Pulmonary artery endothelial cell (primary cell): ENCODE results near the gene PIEZO2. TPM values are rescaled to one million over a fixed set of nuclear protein-coding genes. Genes with fewer than 3 reads are reported as not detected.
"Not testable (repeated sequence)": the region's sequence is repeated elsewhere in the genome, so short reads cannot be mapped to it uniquely, and the experiment has no call there.

Experiments used
- DNase-seq: peaks from one replicate; pipeline ENCODE4 v3.0.0-alpha.2; 2011; ENCODE audit warnings: low read depth, low spot score
- total RNA-seq: library from RNA; depleted of rRNA; stranded (reverse); fragments of >200 nt; gene quantifications from 2 replicates; pipeline ENCODE4 v1.2.3, GENCODE V29; 2014

PIEZO2 gene
- total RNA-seq, 1 donor from 2014 or later, result 15.2 TPM

DNA sequence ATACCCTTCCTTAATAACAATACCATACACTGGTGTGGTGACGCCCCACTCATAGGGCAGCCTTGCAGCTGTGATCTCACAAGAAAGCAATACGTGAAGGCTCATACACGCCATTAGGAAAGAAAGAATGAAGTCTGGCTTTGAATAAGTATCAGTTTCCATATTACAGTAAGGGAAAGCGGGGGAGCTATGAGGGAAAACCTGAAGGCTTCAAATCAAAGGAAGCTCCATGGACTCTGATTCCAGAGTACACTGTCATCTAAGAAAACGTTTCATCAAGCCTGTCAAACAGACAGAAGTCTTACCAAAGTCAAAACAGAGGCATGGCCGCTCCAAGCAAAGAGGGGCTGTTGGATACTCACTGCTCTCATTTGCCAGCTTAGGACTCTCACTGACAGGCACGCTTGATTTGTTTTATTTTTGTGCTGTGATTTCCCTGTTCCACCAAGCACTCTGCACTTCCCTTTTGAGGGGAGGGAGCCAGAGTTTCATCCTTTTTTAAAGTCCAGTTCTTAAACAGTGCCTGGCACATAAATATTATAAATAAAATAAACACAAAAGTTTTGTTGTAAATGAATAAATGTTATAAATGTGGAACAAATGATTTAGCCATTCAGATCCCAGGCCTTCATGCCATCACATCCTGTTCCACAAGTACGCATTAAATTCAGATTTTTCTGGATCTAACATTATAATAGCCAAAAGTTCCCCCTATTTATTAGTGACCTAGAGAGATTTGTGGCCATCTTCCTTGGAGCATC, 221.2 kb downstream of the PIEZO2 start:
- DNase-seq, result no peak

DNA sequence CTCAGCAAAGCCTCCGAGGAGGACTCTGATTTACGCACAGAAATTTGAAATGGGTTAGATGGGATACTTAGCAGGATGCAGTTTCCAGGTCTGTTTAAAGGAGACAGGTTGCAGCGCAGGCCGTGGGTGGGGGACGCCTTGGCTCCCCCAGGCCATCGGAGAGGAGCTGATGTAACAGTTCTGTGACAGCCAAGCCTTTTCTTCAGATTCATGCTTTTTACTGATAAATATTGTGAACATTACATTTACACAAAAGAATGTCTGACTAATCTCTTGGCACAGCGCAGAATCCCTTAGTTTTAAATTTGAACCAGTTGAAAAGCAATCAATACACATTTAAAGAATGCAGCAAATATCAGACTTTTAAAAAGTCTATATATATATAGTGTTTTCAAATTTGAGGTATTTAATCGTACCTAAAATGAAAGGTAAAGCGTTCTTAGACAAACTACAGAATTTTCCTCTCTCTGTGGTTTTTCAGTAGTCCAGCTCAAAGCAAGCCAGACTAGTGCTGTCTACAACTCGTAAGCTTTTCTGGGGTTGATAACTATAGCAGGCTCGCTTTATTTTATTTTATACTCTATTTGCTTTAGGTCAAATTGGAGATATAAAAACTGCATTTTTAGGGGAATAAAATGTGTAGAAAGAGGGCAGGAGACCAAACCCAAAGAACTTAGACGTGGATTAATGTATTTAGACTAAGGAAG, 221.9 kb downstream of the PIEZO2 start:
- DNase-seq, result peak; percentile 80

DNA sequence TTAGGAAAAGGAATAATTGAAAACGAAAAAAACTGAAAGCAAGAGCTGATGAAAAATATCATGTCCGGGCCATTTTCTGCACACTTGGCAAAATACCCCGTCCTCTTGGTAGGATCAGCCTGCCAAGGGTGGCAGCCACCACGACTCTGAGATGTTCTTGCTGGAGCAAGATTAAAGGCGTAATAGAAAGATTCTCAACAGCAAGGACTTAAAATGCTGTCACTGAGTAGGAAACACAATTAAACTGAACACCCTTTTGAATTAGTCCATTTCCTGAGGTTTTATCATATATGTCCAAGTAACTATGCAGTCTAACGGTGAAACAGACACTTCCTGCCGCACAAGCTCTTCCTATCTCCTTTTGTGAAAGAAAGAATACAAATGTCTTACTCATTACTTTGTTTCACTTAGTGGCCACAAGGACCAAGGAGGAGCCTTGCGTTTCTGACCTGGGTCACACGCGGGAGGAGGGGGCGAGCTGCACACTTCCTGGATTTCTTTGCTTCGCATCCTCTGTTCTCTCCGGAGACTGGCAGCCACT, 222.7 kb downstream of the PIEZO2 start:
- peak; percentile 86 for DNase-seq

DNA sequence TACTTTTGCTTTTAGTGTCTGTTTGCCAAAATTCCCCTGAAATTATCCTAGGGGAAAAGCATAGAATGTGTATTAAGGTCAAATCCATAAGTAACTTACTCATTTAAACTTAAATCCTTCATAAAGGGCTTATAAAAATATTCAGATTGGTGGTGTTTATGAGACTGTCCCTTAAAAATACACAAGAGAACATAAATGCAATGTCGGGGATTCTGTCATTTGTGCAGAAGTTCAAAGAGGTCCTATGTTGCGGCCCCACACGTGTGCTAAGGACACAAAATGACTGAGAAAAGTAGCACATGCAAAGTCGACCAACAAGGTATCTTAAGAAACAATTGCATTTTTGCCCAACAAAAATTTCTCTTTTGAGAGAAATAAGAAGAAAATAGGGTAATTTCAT, 225.1 kb downstream of the PIEZO2 start:
- DNase-seq, result no peak

DNA sequence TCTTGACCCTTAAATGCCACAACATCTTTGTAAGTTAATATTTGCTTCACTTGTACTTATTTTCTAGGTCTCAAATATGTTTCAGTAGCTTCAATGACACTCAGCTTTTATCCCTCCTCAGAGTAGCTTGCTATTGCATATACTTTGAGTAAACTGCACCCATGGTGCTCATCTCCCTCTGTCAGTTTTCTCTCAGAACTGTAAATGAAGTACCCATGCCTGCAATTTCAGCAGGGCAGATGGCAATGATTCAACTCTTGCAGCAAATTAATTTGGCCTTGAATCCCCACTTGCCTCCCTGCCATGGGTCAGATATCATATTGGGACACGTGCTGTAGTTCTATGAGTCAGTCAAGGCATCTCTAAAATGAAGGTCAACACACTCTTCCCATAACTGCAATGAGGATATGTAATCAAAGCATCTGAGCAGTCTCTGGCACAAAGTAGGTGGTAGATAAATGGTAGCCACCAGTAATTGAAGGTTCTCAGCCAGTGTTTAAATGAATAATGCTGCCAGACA, 225.8 kb downstream of the PIEZO2 start:
- DNase-seq, result no peak

DNA sequence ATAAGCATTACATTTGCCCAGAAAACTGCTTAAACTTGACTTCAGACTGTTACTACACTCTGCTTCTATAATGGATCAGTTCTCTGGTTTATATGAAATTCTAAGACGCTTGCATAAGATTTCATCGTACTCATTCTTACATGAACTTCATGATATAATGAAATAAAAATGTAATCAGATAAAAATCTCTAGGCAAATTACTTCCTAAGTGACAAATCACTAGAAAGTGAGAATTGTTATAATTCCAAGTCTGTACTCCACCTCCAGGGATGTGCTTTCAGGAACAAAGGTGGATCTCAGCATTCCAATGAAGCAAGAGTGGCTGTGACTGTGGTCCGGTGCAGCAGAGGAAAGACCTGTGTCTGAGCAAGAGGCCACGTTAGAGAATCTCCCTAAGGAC, 226.2 kb downstream of the PIEZO2 start:
- DNase-seq, result no peak

DNA sequence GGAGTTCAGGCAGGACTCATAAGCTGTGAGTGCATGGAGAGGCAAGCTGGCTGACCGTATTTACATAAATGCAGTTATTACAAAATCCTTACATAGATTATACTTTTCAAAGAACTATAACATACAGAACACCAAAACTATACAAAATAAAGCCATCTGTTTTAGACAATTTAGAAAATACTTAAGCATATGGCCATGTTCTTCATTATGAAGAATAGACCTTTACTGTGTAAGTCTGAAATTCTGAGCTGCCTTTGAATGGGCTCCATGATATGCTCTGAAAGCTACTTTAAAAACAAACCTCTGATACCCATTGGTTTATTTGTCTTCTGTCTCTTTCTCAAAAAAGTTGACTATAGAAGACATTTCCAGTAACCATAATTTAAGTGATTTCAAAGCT, 226.7 kb downstream of the PIEZO2 start:
- not testable (repeated sequence) for DNase-seq

DNA sequence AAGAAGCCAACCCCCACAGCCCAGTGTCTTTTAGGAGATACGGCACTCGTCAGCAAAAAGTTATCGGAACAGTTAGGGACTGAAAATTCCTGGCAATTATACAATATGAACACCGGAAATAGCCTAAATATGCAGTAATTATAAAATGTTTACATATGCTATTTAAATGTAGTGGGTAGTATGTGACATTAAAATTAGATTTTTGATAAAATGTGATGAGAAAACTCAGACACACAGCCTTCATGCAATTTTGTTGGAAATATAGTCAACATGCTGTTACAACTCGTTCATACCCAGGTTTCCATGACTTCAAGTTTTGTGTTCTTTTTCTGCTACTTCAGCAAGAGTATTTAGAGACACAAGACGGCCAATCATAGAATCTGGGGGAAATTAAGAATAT, 229.1 kb downstream of the PIEZO2 start:
- not testable (repeated sequence) for DNase-seq

DNA sequence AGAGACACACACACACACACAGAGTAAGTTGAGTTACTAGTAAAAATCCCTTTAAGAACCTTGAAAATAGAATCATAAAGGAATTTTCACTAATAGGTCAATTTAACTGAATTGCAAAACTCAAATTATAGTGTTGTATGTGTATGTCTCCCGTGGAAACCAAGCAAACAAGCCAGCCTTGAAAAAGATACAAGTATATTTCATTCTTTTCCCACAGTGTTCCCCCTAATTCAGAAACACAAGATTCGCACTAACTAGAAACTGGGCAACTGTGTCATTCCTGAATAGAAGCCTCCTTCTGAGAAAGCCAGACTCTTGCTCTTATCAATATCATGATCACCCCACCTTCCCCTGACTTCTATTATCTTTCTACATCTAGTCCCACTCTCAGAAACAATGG, 229.5 kb downstream of the PIEZO2 start:
- no peak for DNase-seq

DNA sequence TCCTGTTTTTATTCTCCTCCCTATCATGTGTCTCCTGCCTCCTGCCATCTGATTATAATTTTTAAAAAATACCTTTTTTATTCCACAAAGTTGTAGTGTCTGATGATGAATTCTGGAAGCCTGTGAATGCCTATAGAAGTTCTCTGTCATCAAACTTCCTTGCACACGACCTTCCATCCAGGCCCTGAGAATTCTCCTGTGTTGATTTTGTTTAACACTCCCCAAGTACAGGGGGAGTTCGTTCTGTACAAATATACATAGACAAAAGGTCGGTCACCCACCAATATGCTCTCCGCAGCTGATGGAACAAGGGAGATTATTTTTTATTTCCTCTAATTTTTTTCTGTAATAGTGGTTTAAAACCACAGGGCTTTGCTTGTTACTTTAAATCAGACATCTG, 232.5 kb downstream of the PIEZO2 start:
- no peak for DNase-seq

DNA sequence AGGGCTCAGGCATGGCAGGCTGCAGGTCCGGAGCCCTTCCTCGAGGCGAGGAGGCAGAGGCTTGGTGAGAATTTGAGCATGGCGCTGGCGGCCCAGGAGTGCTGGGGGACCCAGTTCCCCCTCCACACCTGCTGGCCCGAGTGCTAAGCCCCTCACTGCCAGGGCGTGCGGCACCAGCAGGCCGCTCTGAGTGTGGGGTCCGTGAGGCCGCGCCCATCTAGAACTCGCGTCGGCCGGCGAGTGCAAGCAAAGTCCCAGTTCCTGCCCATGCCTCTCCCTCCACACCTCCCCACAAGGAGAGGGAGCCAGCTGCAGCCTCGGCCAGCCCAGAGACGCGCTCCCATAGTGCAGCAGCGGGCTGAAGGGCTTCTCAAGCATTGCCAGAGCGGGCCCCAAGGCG, 233.0 kb downstream of the PIEZO2 start:
- DNase-seq, result no peak

DNA sequence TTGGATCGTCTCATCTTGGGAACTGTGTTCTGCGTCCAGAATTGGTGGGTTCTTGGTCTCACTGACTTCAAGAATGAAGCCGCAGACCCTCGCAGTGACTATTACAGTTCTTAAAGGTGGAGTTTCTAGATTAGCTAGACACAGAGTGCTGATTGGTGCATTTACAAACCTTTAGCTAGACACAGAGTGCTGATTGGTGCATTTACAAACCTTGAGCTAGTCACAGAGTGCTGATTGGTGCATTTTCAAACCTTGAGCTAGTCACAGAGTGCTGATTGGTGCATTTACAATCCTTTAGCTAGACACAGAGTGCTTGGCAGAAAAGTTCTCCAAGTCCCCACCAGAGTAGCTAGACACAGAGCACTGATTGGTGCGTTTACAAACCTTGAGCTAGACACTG, 233.6 kb downstream of the PIEZO2 start:
- not testable (repeated sequence) for DNase-seq

DNA sequence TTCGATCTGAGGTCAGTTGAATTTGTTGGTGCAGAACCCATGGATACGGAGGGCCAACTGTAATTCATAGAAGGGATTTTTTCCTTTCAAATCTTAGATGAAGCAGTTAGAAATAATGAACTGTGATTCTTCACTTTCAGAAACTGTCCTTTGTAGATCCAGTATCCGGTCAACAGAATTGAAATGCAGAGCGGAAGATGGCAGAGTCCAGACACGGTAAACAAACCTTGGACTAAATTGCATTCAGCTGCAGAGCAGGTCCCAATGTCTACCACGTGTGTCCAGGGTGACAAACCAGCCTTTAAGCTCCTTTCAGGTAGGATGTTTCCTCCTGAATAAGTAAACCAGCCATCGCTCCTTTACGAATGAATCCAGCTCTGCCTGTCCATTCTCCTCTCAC, 234.8 kb downstream of the PIEZO2 start:
- DNase-seq, result not testable (repeated sequence)

DNA sequence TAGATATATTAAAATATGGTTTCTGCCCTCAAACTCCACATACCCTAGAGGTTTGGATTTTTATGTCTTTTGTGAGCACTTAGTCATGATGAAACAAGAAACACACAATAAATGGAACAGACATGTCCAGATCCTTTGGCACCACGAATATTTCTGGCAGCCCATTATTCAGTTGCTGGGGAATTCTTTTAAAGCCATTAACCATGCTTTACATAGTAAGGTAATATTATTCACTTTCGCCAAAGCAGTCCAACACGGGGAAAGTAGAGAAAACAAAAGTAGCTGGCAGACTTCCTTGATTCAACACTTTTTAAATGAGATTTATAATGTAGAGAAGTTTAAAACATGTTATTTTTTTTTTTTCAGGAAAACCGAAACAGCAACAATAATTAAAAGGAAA, 235.4 kb downstream of the PIEZO2 start:
- DNase-seq, result no peak

DNA sequence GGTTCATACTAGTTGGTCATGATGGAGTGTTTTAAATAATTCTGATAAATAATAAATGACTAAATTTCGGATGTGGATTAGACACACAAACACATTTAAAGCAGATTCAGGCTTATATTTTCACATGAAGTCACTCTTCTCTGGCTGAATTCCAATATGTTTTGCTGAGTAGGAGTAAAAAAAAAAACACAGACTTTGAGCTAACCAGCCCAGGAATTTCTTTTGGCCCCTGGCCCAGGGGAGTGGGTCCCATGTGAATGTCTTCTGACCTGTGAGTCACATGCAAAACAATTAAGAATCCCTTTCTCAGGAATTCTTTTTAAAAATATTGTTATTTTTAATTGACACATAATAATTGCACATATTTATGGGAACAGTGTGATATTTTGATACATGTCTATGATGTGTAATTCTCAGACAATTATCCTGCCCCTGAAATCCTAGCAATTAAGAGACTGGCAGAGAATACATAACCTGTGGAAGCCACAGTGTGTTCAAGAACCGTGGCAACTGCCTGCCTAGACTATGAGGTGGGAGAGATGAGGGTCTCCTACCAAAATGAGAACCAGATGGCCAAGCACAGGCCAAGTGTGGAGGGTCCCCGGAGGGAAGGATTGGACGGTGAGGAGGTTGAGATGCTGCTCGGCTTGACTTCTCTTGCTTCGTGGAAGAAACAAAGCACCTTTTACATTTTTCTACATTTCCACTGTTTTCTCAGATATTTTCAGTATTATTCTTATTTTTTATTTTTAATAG, 236.4 kb downstream of the PIEZO2 start:
- DNase-seq, result peak; percentile 94

DNA sequence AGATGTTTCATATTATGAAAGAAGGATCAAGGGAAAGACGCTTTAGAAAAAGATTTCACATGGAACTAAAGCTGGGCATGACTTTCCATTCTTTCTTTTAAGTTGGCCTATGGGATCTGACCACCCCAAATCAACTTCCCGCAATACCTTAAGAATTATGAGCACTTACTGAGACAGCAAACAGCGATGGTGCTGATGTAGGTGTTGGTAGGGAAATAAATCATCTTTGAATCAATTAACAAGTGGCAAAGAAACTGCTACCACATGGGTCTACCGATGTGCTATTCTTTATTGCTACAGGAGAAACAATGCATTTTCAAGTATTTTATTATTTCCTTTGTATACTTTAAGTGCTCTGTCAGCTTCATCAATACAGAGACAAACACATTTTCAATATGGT, 239.6 kb downstream of the PIEZO2 start:
- no peak for DNase-seq

DNA sequence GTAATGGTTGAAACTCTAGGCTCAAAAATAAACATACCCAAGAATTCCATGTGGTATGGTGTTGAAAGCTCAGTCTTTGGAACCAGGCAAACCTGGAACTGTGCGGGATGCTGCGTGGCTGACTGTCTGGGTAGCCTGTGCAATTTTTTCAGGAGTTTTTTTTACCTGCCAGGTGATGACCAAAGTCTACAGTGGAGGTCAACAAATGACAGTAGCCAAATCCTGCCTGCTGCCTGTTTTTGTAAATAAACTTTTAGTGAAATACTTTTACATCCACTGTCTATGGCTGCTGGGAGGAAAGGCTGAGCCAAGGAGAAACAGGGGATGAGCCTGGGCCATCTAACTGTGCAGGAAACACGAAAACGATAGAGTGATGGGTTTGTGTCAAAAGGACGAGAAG, 240.6 kb downstream of the PIEZO2 start:
- DNase-seq, result no peak

DNA sequence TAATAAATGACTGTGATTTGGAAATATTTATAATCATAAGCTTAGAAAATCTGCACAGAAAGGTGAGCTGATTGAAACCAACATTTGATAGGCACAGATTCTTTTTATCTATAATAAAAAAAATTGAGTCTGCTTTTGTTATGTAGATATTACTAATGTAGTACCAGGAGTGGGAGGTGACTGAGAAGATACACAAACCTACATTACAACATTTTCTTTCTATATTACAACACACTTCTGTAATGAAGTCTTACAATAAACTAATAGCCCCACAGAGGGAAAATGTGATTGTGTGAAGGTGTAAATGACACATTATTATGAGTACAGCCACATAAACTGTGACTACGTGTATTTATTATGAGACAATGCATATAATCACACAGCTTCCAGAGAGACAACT, 241.6 kb downstream of the PIEZO2 start:
- DNase-seq, result no peak

DNA sequence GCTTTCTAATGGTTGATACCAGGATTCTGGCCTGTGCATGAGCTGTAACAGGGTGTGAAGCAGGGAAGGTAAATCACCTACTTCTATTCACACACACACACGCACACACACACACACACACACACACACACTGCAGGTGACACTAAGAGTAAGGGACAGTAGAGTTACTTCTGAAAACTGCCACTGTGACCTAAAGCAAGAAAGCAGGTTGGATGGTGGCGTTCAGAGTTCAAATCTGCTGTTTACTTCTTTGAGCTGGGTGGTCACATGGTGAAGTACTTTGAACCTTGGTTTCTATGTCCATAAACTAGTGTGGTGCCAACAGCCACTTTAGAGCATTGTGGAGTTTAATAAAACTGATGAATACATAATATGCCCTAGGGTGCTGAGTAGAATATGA, 248.0 kb downstream of the PIEZO2 start:
- DNase-seq, result no peak

DNA sequence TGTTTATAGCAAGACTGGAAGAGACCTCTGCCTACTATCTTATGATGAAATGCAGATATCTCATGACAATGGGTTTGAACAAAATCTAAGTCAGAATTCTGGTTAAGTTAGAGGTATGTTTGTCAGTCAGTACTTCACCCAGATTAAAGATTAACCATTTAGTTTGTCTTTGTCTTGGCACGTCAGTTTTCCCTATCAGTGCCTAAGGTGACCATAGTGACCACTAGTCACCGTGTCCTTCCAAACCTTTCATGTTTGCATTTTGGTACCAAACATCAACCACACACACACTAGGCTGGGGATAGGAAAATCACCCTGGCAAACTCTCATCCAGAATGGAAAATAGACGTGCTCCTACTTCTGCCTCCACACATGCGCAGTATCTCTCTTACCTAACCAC, 248.9 kb downstream of the PIEZO2 start:
- DNase-seq, result no peak

DNA sequence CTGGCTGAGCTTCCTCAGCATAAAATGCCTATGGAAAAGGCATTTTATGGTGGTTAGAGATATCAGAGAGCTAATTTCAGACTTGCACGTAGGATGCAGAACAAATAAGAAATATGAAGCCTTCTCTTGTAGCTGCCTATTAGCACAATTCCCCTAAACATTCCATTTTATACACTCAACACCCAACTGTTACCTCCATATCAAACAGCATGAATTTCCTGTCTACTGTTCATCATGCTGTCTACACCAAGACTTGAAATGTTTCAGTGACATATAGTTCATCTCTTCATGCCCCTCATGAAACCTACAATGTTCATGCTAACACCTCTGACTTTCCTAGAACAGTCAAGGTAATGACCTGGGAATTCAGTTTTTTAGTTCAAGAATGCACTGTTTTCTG, 249.9 kb downstream of the PIEZO2 start:
- no peak for DNase-seq

DNA sequence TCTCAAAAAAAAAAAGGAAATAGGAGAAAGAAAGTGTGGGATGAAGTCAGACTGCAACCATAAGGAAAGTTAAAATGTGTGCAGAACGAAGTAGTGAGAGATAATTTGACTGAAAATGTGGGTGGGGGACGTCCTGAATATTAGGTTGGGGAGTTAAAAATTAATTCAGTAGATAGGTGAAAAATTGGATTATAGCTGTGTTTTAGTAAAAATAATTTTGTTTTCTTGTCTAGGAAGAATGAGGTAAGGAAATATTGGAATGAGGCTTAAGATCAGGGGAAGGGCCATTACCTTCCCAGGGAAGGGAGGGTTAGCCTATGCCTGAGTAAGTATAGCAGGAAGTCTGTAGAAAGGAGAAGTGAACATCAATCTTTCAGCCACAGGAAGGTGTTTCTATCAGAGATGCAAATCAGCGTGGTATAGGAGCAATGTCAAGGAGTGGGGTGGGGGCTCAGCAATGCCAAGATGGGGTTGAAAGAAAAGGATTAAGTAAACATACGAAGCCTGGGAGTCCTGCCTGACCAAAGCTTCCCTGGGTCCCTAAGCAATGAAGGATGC, 250.9 kb downstream of the PIEZO2 start:
- no peak for DNase-seq
